Measurements from ENCODE around the gene SRXN1. TPM values are rescaled to one million over a fixed set of nuclear protein-coding genes. Genes with fewer than 3 reads are reported as not detected.

SRXN1 gene
- polyA plus RNA-seq, 1 donor from 2014 or later, result 6.9 TPM

GRCh38 chr20:623704-624103 is 29.3 kb downstream of the SRXN1 start:
- Histone ChIP-seq H3K27ac (ENCODE audit: low read length) (no peak overlapping the region), H2AFZ (ENCODE audit: low read depth, low read length) (no peak overlapping the region), H3K9me3 (ENCODE audit: low read length) (no peaks in the 10 kb centered on the region), H3F3A (ENCODE audit: insufficient read depth, low read length, poor library complexity, severe bottlenecking) (no peaks in the 10 kb centered on the region), H3K27me3 (ENCODE audit: insufficient read depth, low read depth, low read length) (no peaks in the 10 kb centered on the region), H4K20me1 (ENCODE audit: insufficient read depth) (no peaks in the 10 kb centered on the region), H3K9ac (ENCODE audit: low read length) (no peak overlapping the region), H3K9me2 (ENCODE audit: insufficient read depth, low read length) (no peaks in the 10 kb centered on the region), H3K79me2 (replicated peaks; ENCODE audit: insufficient read depth, low read length) (no peaks in the 10 kb centered on the region), H3K36me3 (ENCODE audit: insufficient read depth, low read length) (no peaks in the 10 kb centered on the region), H3K4me3 (ENCODE audit: low read length) (no peak overlapping the region), H3K4me2 (ENCODE audit: low read length) (no peak overlapping the region)
- TF ChIP-seq TAF1 (IDR thresholded peaks at IDR 0.05; ENCODE audit: low read depth) (no peak), SMC3 (conservative IDR thresholded peaks at IDR 0.05; ENCODE audit: poor library complexity) (no peak), EP300 (conservative IDR thresholded peaks at IDR 0.05; ENCODE audit: poor library complexity, severe bottlenecking) (no peak)

GRCh38 chr20:623021-623420 is 30.0 kb downstream of the SRXN1 start:
- H3K4me2 ChIP-seq (ENCODE audit: low read length), result no peak overlapping the region
- no peaks in the 10 kb centered on the region for H3F3A ChIP-seq (ENCODE audit: insufficient read depth, low read length, poor library complexity, severe bottlenecking)
- no peaks in the 10 kb centered on the region for H4K20me1 ChIP-seq (ENCODE audit: insufficient read depth)
- no peaks in the 10 kb centered on the region for H3K36me3 ChIP-seq (ENCODE audit: insufficient read depth, low read length)
- H3K4me3 ChIP-seq (ENCODE audit: low read length), result no peak overlapping the region
- no peaks in the 10 kb centered on the region for H3K79me2 ChIP-seq (replicated peaks; ENCODE audit: insufficient read depth, low read length)
- no peaks in the 10 kb centered on the region for H3K9me2 ChIP-seq (ENCODE audit: insufficient read depth, low read length)
- H3K9ac ChIP-seq (ENCODE audit: low read length), result no peak overlapping the region
- no peak overlapping the region for H3K27ac ChIP-seq (ENCODE audit: low read length)
- H3K9me3 ChIP-seq (ENCODE audit: low read length), result peaks cover 5% of the 10 kb centered on the region
- H3K27me3 ChIP-seq (ENCODE audit: insufficient read depth, low read depth, low read length), result no peaks in the 10 kb centered on the region
- TF ChIP-seq REST (IDR thresholded peaks at IDR 0.05; ENCODE audit: borderline replicate concordance) (no peak), POLR2AphosphoS5 (IDR thresholded peaks at IDR 0.05) (no peak), RAD21 (conservative IDR thresholded peaks at IDR 0.05) (no peak), MXI1 (conservative IDR thresholded peaks at IDR 0.05; ENCODE audit: poor library complexity, severe bottlenecking) (no peak), EP300 (conservative IDR thresholded peaks at IDR 0.05; ENCODE audit: poor library complexity, severe bottlenecking) (no peak), TAF1 (IDR thresholded peaks at IDR 0.05; ENCODE audit: low read depth) (no peak), SMC3 (conservative IDR thresholded peaks at IDR 0.05; ENCODE audit: poor library complexity) (no peak), EZH2 (IDR thresholded peaks at IDR 0.05; ENCODE audit: borderline replicate concordance, insufficient read depth, low read length, poor library complexity, severe bottlenecking) (no peak)
- TF ChIP-seq, protein P1, sequence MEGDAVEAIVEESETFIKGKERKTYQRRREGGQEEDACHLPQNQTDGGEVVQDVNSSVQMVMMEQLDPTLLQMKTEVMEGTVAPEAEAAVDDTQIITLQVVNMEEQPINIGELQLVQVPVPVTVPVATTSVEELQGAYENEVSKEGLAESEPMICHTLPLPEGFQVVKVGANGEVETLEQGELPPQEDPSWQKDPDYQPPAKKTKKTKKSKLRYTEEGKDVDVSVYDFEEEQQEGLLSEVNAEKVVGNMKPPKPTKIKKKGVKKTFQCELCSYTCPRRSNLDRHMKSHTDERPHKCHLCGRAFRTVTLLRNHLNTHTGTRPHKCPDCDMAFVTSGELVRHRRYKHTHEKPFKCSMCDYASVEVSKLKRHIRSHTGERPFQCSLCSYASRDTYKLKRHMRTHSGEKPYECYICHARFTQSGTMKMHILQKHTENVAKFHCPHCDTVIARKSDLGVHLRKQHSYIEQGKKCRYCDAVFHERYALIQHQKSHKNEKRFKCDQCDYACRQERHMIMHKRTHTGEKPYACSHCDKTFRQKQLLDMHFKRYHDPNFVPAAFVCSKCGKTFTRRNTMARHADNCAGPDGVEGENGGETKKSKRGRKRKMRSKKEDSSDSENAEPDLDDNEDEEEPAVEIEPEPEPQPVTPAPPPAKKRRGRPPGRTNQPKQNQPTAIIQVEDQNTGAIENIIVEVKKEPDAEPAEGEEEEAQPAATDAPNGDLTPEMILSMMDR (IDR thresholded peaks at IDR 0.05; ENCODE audit: poor library complexity, severe bottlenecking), result no peak
- H2AFZ ChIP-seq (ENCODE audit: low read depth, low read length), result no peak overlapping the region

GRCh38 chr20:622161-622560 is 30.8 kb downstream of the SRXN1 start:
- H3K9me3 ChIP-seq (ENCODE audit: low read length), result peaks cover 6% of the 10 kb centered on the region

More at GRCh38 chr20:622161-622560, 30.8 kb downstream of the SRXN1 start:
- H3K27ac ChIP-seq (ENCODE audit: low read length), result no peak overlapping the region
- no peaks in the 10 kb centered on the region for H3K27me3 ChIP-seq (ENCODE audit: insufficient read depth, low read depth, low read length)
- H3K9ac ChIP-seq (ENCODE audit: low read length), result no peak overlapping the region
- H4K20me1 ChIP-seq (ENCODE audit: insufficient read depth), result no peaks in the 10 kb centered on the region
- TF ChIP-seq REST (IDR thresholded peaks at IDR 0.05; ENCODE audit: borderline replicate concordance) (no peak), SMC3 (conservative IDR thresholded peaks at IDR 0.05; ENCODE audit: poor library complexity) (no peak), EP300 (conservative IDR thresholded peaks at IDR 0.05; ENCODE audit: poor library complexity, severe bottlenecking) (no peak), RAD21 (conservative IDR thresholded peaks at IDR 0.05) (no peak), POLR2AphosphoS5 (IDR thresholded peaks at IDR 0.05) (no peak), MXI1 (conservative IDR thresholded peaks at IDR 0.05; ENCODE audit: poor library complexity, severe bottlenecking) (no peak), EZH2 (IDR thresholded peaks at IDR 0.05; ENCODE audit: borderline replicate concordance, insufficient read depth, low read length, poor library complexity, severe bottlenecking) (no peak), TAF1 (IDR thresholded peaks at IDR 0.05; ENCODE audit: low read depth) (no peak)
- TF ChIP-seq, protein P1 (IDR thresholded peaks at IDR 0.05; ENCODE audit: poor library complexity, severe bottlenecking), result no peak
- no peak overlapping the region for H2AFZ ChIP-seq (ENCODE audit: low read depth, low read length)
- no peaks in the 10 kb centered on the region for H3K9me2 ChIP-seq (ENCODE audit: insufficient read depth, low read length)
- no peak overlapping the region for H3K4me3 ChIP-seq (ENCODE audit: low read length)
- no peaks in the 10 kb centered on the region for H3F3A ChIP-seq (ENCODE audit: insufficient read depth, low read length, poor library complexity, severe bottlenecking)
- no peak overlapping the region for H3K4me2 ChIP-seq (ENCODE audit: low read length)
- H3K79me2 ChIP-seq (replicated peaks; ENCODE audit: insufficient read depth, low read length), result no peaks in the 10 kb centered on the region
- no peaks in the 10 kb centered on the region for H3K36me3 ChIP-seq (ENCODE audit: insufficient read depth, low read length)
